GM21619 (cell line): Measurements from ENCODE around the gene KLHL26.
"Not testable (repeated sequence)": the region's sequence is repeated elsewhere in the genome, so short reads cannot be mapped to it uniquely, and the experiment has no call there.

Experiments
- ATAC-seq: cut with Tn5 transposase; IDR thresholded peaks from one replicate; pipeline ENCODE4 v1.9.1; 2021; ENCODE audit not compliant: unreplicated experiment

The KLHL26 gene

GRCh38 chr19:18662972-18663732 lies 26.3 kb downstream of the KLHL26 start:
- ATAC-seq: no peak

- ATAC-seq: no peak
Measured at GRCh38 chr19:18663940-18664530, 27.2 kb downstream of the KLHL26 start.

- ATAC-seq: no peak
Measured at GRCh38 chr19:18665771-18666202, 29.0 kb downstream of the KLHL26 start.

GRCh38 chr19:18666317-18666716 lies 29.5 kb downstream of the KLHL26 start:
- ATAC-seq: no peak

- ATAC-seq: no peak
Measured at GRCh38 chr19:18666784-18667183, 30.0 kb downstream of the KLHL26 start.

GRCh38 chr19:18667531-18668251 lies 30.9 kb downstream of the KLHL26 start:
- ATAC-seq: no peak

GRCh38 chr19:18668252-18668631 lies 31.4 kb downstream of the KLHL26 start:
- no peak for ATAC-seq

- ATAC-seq: no peak
Measured at GRCh38 chr19:18668744-18669523, 32.1 kb downstream of the KLHL26 start.

- no peak for ATAC-seq
Measured at GRCh38 chr19:18669524-18669817, 32.6 kb downstream of the KLHL26 start.

GRCh38 chr19:18669883-18670282 lies 33.1 kb downstream of the KLHL26 start:
- no peak for ATAC-seq

GRCh38 chr19:18670312-18670711 lies 33.5 kb downstream of the KLHL26 start:
- ATAC-seq: no peak

- ATAC-seq: no peak
Measured at GRCh38 chr19:18671303-18672043, 34.6 kb downstream of the KLHL26 start.

- ATAC-seq: no peak
Measured at GRCh38 chr19:18672044-18672451, 35.2 kb downstream of the KLHL26 start.

- no peak for ATAC-seq
Measured at GRCh38 chr19:18672606-18673337, 35.9 kb downstream of the KLHL26 start.

- ATAC-seq: no peak
Measured at GRCh38 chr19:18674616-18675015, 37.8 kb downstream of the KLHL26 start.

- no peak for ATAC-seq
Measured at GRCh38 chr19:18675779-18676178, 39.0 kb downstream of the KLHL26 start.

- no peak for ATAC-seq
Measured at GRCh38 chr19:18676692-18677091, 39.9 kb downstream of the KLHL26 start.

- no peak for ATAC-seq
Measured at GRCh38 chr19:18677156-18677555, 40.3 kb downstream of the KLHL26 start.

GRCh38 chr19:18680148-18680547 lies 43.3 kb downstream of the KLHL26 start:
- ATAC-seq: not testable (repeated sequence)

- no peak for ATAC-seq
Measured at GRCh38 chr19:18682807-18683108, 45.9 kb downstream of the KLHL26 start.
